Lower leg skin (tissue), 4 donors: ENCODE measurements around the gene NOSIP. TPM values are rescaled to one million over a fixed set of nuclear protein-coding genes. Genes with fewer than 3 reads are reported as not detected.

Experiments used
- DNase-seq, 2 donors: peaks; one replicate each; pipeline ENCODE4 v3.0.0-alpha.2; 2019; ENCODE audit warnings: low spot score in 2 of 2
- H3K4me3 ChIP-seq: fragments of 200-600 bp; sonication (generic); 2 replicates; pipeline ENCODE4 v1.5.1; 2017; ENCODE audit warnings: mild to moderate bottlenecking, low read depth; ENCODE audit not compliant: poor library complexity, severe bottlenecking
- POLR2A ChIP-seq, 2 donors: fragments of 450-650 bp; IDR thresholded peaks; one replicate each; pipeline ENCODE4 v1.6.1; 2016 to 2017; ENCODE audit warnings: antibody characterized with exemption in 2 of 2, mild to moderate bottlenecking in 1 of 2, moderate library complexity in 1 of 2
- WGBS, 2 donors: methylation state at CpG; one replicate each; pipeline ENCODE4 v1.1.5; 2018; 5-methylcytosine and 5-hydroxymethylcytosine counted together
- intact Hi-C: fragments of 100-400 bp; cut with DNase I; formaldehyde crosslinking; loops from one replicate; pipeline ENCODE4 v1.15.0; 2023; ENCODE audit warnings: low total_unique reads
- total RNA-seq, 4 donors: library from RNA; depleted of rRNA; stranded (reverse); fragments of >200 nt; gene quantifications; one replicate each; pipeline ENCODE4 v1.1.0, GENCODE V29; 2016
- TF ChIP-seq, protein P1 (sequence below), 3 donors: fragments of 450-650 bp; IDR thresholded peaks; one replicate each; pipeline ENCODE4 v1.5.1; 2016; ENCODE audit warnings: antibody characterized with exemption in 3 of 3, mild to moderate bottlenecking in 3 of 3, moderate library complexity in 2 of 3

NOSIP gene
- total RNA-seq, 4 donors from 2014 or later: 62.0 to 84.8 (median 66.8) TPM

- no peak for TF ChIP-seq POLR2A (IDR thresholded peaks at IDR 0.05)
- no peak overlapping the region for H3K4me3 ChIP-seq
- 83 to 86% methylated on average over 5 of the region's 5 CpGs for WGBS, 2 donors
- intact Hi-C loops: no loop called here
- no peak for DNase-seq
Measured at GRCh38 chr19:49544154-49544553, 36.2 kb downstream of the NOSIP start.

DNA sequence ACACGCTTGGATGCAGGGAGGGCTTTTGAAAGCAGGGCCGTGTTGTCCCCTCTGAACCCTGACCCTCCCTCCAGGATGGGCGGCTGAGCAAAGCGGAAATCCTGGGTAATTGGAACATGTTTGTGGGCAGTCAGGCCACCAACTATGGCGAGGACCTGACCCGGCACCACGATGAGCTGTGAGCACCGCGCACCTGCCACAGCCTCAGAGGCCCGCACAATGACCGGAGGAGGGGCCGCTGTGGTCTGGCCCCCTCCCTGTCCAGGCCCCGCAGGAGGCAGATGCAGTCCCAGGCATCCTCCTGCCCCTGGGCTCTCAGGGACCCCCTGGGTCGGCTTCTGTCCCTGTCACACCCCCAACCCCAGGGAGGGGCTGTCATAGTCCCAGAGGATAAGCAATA lies 37.3 kb downstream of the NOSIP start:
- WGBS, 2 donors: 84 to 86% methylated on average over 11 to 12 of the region's 14 CpGs
- intact Hi-C loops: no loop called here
- DNase-seq: no peak

GRCh38 chr19:49542446-49542845 lies 37.9 kb downstream of the NOSIP start:
- intact Hi-C loops: no loop called here
- no peak for TF ChIP-seq POLR2A (IDR thresholded peaks at IDR 0.05)
- TF ChIP-seq, protein P1, sequence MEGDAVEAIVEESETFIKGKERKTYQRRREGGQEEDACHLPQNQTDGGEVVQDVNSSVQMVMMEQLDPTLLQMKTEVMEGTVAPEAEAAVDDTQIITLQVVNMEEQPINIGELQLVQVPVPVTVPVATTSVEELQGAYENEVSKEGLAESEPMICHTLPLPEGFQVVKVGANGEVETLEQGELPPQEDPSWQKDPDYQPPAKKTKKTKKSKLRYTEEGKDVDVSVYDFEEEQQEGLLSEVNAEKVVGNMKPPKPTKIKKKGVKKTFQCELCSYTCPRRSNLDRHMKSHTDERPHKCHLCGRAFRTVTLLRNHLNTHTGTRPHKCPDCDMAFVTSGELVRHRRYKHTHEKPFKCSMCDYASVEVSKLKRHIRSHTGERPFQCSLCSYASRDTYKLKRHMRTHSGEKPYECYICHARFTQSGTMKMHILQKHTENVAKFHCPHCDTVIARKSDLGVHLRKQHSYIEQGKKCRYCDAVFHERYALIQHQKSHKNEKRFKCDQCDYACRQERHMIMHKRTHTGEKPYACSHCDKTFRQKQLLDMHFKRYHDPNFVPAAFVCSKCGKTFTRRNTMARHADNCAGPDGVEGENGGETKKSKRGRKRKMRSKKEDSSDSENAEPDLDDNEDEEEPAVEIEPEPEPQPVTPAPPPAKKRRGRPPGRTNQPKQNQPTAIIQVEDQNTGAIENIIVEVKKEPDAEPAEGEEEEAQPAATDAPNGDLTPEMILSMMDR (IDR thresholded peaks at IDR 0.05): no peak
- WGBS, 2 donors: 91 to 92% methylated on average over 16 of the region's 16 CpGs
- DNase-seq: no peak
- H3K4me3 ChIP-seq: no peak overlapping the region

More for the DNA sequence above, 37.3 kb downstream of the NOSIP start:
- TF ChIP-seq, protein P1 (IDR thresholded peaks at IDR 0.05): no peak
- TF ChIP-seq POLR2A (IDR thresholded peaks at IDR 0.05): no peak
- H3K4me3 ChIP-seq: no peak overlapping the region

GRCh38 chr19:49541914-49542313 lies 38.4 kb downstream of the NOSIP start:
- no peak overlapping the region for H3K4me3 ChIP-seq
- DNase-seq: no peak
- 89 to 91% methylated on average over 6 of the region's 6 CpGs for WGBS, 2 donors
- intact Hi-C loops: no loop called here
- TF ChIP-seq, protein P1 (IDR thresholded peaks at IDR 0.05): no peak
- TF ChIP-seq POLR2A (IDR thresholded peaks at IDR 0.05): no peak

GRCh38 chr19:49539192-49539952 lies 41.0 kb downstream of the NOSIP start:
- no peak overlapping the region for H3K4me3 ChIP-seq
- no peak for DNase-seq
- intact Hi-C loops: no loop called here
- WGBS, 2 donors: 95 to 98% methylated on average over 13 of the region's 13 CpGs
- TF ChIP-seq, protein P1 (IDR thresholded peaks at IDR 0.05): no peak
- TF ChIP-seq POLR2A (IDR thresholded peaks at IDR 0.05): no peak

DNA sequence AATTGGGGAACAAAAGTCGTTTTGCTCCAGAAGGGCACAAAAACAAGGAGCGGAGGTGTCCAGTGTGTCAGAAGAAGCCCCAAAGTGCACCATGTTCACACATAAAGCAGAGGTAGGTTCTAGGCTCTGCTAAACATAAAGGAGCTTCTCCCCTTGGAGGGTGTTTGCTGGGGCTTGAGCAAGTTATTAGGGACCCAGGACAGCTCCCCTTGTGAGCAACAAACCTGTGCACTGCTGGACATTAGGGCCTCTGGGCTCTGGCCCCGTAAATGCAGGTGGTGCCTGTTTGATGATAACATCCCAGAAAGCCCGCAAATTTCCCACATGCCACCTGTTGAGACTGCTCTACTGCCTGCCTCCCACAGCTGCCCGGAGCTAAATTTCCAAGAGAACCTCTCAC lies 41.7 kb downstream of the NOSIP start:
- intact Hi-C loops: no loop called here
- 87 to 91% methylated on average over 5 of the region's 5 CpGs for WGBS, 2 donors
- DNase-seq: no peak
- no peak overlapping the region for H3K4me3 ChIP-seq
- no peak for TF ChIP-seq POLR2A (IDR thresholded peaks at IDR 0.05)
- TF ChIP-seq, protein P1 (IDR thresholded peaks at IDR 0.05): no peak
